ENCODE results near the gene SCP2.

SCP2 gene

GRCh38 chr1:53020588-53020987 lies 93.5 kb downstream of the SCP2 start:
- TF ChIP-seq, protein P1, sequence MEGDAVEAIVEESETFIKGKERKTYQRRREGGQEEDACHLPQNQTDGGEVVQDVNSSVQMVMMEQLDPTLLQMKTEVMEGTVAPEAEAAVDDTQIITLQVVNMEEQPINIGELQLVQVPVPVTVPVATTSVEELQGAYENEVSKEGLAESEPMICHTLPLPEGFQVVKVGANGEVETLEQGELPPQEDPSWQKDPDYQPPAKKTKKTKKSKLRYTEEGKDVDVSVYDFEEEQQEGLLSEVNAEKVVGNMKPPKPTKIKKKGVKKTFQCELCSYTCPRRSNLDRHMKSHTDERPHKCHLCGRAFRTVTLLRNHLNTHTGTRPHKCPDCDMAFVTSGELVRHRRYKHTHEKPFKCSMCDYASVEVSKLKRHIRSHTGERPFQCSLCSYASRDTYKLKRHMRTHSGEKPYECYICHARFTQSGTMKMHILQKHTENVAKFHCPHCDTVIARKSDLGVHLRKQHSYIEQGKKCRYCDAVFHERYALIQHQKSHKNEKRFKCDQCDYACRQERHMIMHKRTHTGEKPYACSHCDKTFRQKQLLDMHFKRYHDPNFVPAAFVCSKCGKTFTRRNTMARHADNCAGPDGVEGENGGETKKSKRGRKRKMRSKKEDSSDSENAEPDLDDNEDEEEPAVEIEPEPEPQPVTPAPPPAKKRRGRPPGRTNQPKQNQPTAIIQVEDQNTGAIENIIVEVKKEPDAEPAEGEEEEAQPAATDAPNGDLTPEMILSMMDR (IDR thresholded peaks at IDR 0.05): no peak
- DNase-seq (ENCODE audit: low spot score): no peak
- H3K4me3 ChIP-seq: no peak overlapping the region
- no peak overlapping the region for H3K27ac ChIP-seq

GRCh38 chr1:53022179-53022578 lies 95.1 kb downstream of the SCP2 start:
- no peak for DNase-seq (ENCODE audit: low spot score)
- Histone ChIP-seq H3K27ac (no peak overlapping the region), H3K4me3 (no peak overlapping the region)
- TF ChIP-seq, protein P1 (IDR thresholded peaks at IDR 0.05): no peak

DNA sequence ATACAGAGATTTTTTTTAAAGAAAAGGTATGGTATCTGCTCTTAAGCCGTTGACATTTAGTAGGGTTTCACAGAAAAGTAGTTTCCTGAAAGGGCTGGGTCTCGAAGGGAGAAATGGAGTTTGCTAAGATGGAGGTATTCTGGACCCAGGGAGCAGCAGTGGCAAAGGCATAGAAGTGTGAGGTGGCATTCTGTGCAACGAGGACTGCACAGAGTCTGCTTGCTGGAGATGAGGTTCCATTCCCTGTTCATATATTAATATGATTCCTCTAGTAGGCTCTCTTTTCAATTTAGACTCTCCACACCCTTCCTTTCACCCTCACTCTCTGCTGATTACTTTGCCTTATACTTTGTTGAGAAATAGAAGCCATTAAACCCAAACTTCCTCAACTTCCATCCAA lies 96.5 kb downstream of the SCP2 start:
- DNase-seq (ENCODE audit: low spot score): no peak
- TF ChIP-seq, protein P1 (IDR thresholded peaks at IDR 0.05): no peak
- H3K27ac ChIP-seq: no peak overlapping the region
- H3K4me3 ChIP-seq: no peak overlapping the region

DNA sequence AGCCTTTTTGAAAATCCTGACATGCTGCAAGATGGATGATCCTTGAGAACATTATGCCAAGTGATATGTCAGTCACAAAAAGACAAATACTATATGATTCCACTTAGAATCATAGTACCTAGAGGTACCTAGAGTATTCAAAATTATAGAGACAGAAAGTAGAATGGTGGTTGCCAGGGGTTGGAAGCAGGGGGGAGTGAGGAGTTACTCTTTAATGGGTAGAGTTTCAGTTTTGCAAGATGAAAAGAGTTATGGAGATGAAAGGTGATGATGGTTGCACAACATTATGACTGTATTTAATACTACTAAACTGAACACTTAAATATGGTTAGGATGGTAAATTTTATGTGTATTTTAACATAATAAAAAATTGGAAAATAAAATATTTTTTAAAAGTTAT lies 97.0 kb downstream of the SCP2 start:
- no peak overlapping the region for H3K27ac ChIP-seq
- TF ChIP-seq, protein P1 (IDR thresholded peaks at IDR 0.05): no peak
- H3K4me3 ChIP-seq: no peak overlapping the region
- DNase-seq (ENCODE audit: low spot score): no peak

DNA sequence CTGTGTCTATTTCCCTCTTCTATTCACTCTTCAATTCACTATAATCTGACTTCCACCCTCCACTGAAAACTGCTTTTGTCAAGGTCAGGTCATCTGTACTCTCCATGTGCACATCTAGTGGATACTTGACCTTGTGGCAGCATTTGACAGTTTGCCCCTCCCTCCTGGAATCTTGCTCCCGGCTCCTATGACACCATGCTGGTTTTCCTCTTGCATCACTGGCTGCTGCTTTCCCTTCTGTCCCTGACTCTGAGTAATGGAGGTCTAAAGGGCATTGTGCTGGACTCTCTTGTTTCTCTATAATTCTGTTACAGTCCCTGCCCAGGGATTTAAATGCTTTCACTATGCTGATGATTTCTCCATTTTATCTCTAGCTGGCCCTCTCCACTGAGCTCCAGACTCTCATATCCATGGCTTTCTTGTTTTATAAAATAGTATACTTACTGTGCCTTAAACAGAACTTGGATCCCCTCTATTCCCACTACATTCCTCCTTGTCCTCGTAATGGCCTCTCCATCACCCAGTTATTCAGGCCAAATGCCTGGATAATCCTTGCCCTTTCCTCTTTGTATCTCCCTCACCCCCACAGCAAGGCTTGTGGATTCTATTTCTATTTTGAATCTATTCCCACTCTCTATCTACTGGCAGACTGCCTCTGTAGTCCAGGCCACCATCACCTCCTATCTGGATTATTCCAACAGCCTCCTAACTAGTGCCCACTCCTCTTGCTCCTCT lies 98.1 kb downstream of the SCP2 start:
- peak overlapping the region; percentile 15 for H3K4me3 ChIP-seq
- peak overlapping the region in 1 of 2 donors; percentile 80 for H3K27ac ChIP-seq
- peak; percentile 76 for DNase-seq (ENCODE audit: low spot score)
- TF ChIP-seq, protein P1 (IDR thresholded peaks at IDR 0.05): no peak

GRCh38 chr1:53025769-53026112 lies 98.7 kb downstream of the SCP2 start:
- TF ChIP-seq, protein P1 (IDR thresholded peaks at IDR 0.05): no peak
- Histone ChIP-seq H3K27ac (peak overlapping the region in 1 of 2 donors; percentile 80), H3K4me3 (no peak overlapping the region)
- no peak for DNase-seq (ENCODE audit: low spot score)

- TF ChIP-seq, protein P1 (IDR thresholded peaks at IDR 0.05): no peak
- Histone ChIP-seq H3K4me3 (no peak overlapping the region), H3K27ac (no peak overlapping the region)
- DNase-seq (ENCODE audit: low spot score): no peak
These were observed 99.2 kb downstream of the SCP2 start for GRCh38 chr1:53026254-53026653.
